ENCODE results near the gene EBF3.

GRCh38 chr10:129949411-129949810 lies 14.7 kb downstream of the EBF3 start:
- TF ChIP-seq TAF1 (IDR thresholded peaks at IDR 0.05; ENCODE audit: borderline replicate concordance, low read depth, low read length) (no peak), POLR2A (IDR thresholded peaks at IDR 0.05; ENCODE audit: low read depth, low read length) (no peak)

Data from GM12892 (cell line).